Stimulated activated naive B cell treated with anti-CD40 and anti-IgM and Interleukin-4, amounts not matched to agents 10 μg/mL and 1 μg/mL and 100 μg/mL, for 72 hours (primary cell): ENCODE measurements around the gene ZNF613.
"Not testable (repeated sequence)": the region's sequence is repeated elsewhere in the genome, so short reads cannot be mapped to it uniquely, and the experiment has no call there.

Experiments used
- ATAC-seq, 2 donors: fragments of 150-1000 bp; cut with Tn5 transposase; replicated peaks; 2 replicates each; pipeline ENCODE4 v1.10.0; 2021; ENCODE audit warnings: moderate library complexity in 1 of 2
- DNase-seq: peaks from one replicate; pipeline ENCODE4 v3.0.0; 2021
- H3K27ac Mint-ChIP-seq: one replicate; pipeline ENCODE4 v1.8.0; 2022; ENCODE audit warnings: mild to moderate bottlenecking, mixed read lengths
- H3K27me3 Mint-ChIP-seq, 2 donors: one replicate each; pipeline ENCODE4 v1.8.0; 2022; ENCODE audit warnings: mixed read lengths in 2 of 2
- H3K36me3 Mint-ChIP-seq, 2 donors: one replicate each; pipeline ENCODE4 v1.8.0; 2022; ENCODE audit warnings: mixed read lengths in 2 of 2, mild to moderate bottlenecking in 1 of 2
- H3K4me1 Mint-ChIP-seq, 2 donors: one replicate each; pipeline ENCODE4 v1.8.0; 2022; ENCODE audit warnings: mixed read lengths in 2 of 2, mild to moderate bottlenecking in 1 of 2
- H3K4me3 Mint-ChIP-seq, 2 donors: one replicate each; pipeline ENCODE4 v1.8.0; 2022; ENCODE audit warnings: mild to moderate bottlenecking in 2 of 2, mixed read lengths in 2 of 2, moderate library complexity in 1 of 2
- H3K9me3 Mint-ChIP-seq, 2 donors: one replicate each; pipeline ENCODE4 v1.8.0; 2022; ENCODE audit warnings: mixed read lengths in 2 of 2, mild to moderate bottlenecking in 1 of 2

ZNF613 gene

GRCh38 chr19:51926784-51927741 lies at the start of gene ZNF613:
TSS of gene ZNF613 (plus strand) at chr19:51927472. CDS start at chr19:51936221, 8,749 bp downstream.
- H3K36me3 Mint-ChIP-seq, result peaks cover 40 to 58% of the 10 kb centered on the region in 2 donors
- peak; percentile 84 for DNase-seq
- H3K4me1 Mint-ChIP-seq, result peaks cover 14 to 21% of the 10 kb centered on the region in 2 donors

DNA sequence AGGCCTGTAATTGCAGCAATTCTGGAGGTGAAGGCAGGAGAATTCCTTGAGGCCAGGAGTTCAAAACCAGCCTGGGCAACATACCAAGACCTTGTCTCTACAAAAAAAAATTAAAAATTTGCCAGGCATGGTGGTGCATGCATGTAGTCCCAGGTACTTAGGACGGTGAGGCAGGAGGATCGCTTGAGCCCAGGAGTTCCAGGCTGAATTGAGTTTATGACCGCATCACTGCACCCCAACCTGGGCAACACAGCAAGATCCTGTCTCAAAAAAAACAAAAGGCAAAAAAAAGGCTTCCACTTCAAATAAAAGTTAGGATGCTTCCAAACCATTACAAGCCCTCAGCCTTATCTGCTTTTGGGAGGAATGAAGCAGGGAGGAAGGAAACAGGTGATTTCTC lies 44.8 kb upstream of the ZNF613 start:
- H3K9me3 Mint-ChIP-seq, result peaks cover 32 to 38% of the 10 kb centered on the region in 2 donors

More at GRCh38 chr19:51926784-51927741, at the start of gene ZNF613:
- peak; percentile 90 to 93 for ATAC-seq
- Mint-ChIP-seq H3K4me3 (peak within 1 kb of the TSS; percentile 94 to 100), H3K9me3 (peaks cover 27 to 39% of the 10 kb centered on the region in 2 donors), H3K27me3 (no peaks in the 10 kb centered on the region), H3K27ac (peak within 1 kb of the TSS; percentile 99)

GRCh38 chr19:51884713-51885112 lies 42.6 kb upstream of the ZNF613 start:
- no peak for DNase-seq
- ATAC-seq, result no peak
- no peak overlapping the region for H3K4me3 Mint-ChIP-seq
- H3K9me3 Mint-ChIP-seq, result peaks cover 29 to 41% of the 10 kb centered on the region in 2 donors
- peaks cover 0 to 19% of the 10 kb centered on the region in 2 donors for H3K4me1 Mint-ChIP-seq
- H3K36me3 Mint-ChIP-seq, result peaks cover 74 to 91% of the 10 kb centered on the region in 2 donors
- H3K27ac Mint-ChIP-seq, result no peak overlapping the region
- no peaks in the 10 kb centered on the region for H3K27me3 Mint-ChIP-seq

More for the DNA sequence above, 44.8 kb upstream of the ZNF613 start:
- Mint-ChIP-seq H3K27ac (no peak overlapping the region), H3K4me3 (no peak overlapping the region), H3K36me3 (peaks cover 73 to 91% of the 10 kb centered on the region in 2 donors), H3K27me3 (no peaks in the 10 kb centered on the region), H3K4me1 (peaks cover 0 to 10% of the 10 kb centered on the region in 2 donors)
- no peak for ATAC-seq
- no peak for DNase-seq

DNA sequence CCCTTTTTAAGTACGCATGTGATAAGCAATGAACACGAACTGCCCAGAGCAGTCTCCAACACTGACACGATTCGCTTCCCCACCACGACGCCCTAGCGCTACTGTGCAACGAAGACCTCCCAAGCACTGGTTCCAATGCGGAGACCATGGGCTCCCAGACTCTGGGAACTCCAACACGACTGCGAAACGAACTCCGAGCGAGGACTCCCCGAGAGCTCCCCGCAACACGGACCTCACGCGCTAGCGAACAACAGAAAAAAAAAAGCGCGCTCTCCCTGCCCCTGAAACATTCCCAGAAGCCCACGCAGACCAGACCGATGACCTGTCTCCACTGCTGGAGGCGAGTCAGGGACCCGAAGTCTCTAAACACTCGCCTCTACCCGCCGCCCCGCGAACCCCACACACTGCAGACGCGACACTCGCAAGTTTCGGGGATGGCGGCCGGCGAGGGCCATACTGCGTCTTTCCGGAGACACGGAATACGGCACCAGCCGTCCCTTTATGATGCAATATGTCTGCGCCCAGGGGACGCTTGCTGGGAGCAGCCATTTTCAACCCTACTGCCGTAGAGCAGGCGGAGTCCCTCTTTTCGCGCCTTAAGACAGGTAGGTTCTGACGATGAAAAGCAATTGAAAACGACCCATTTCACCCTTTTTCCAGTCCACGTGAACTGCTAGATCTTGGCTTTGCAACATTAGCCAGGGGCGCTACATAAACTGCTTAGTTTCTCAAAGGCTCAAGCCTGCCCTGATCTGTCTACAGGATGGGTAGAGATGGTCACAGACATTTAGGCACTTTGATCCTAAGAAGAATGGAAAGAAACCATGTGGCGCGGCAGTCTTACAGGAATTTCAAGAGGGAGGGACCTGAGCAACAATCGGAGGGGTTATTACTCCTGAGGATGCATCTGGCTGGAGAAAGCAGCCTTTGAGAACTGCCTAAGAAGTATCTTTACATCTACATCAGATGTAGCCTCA lies 39.5 kb upstream of the ZNF613 start, which contains the start of gene ZNF577:
ZNF577 (minus strand) TSS at position 430 of the 977 bp plus-strand sequence. CDS start 7,569 bp downstream, outside the sequence.
- peaks cover 0 to 19% of the 10 kb centered on the region in 2 donors for H3K4me1 Mint-ChIP-seq
- ATAC-seq (peak; percentile 91 to 96), DNase-seq (peak; percentile 70)
- H3K36me3 Mint-ChIP-seq, result peaks cover 69 to 89% of the 10 kb centered on the region in 2 donors
- H3K4me3 Mint-ChIP-seq, result peak within 1 kb of the TSS; percentile 93 to 96
- H3K9me3 Mint-ChIP-seq, result peaks cover 27 to 40% of the 10 kb centered on the region in 2 donors
- H3K27ac Mint-ChIP-seq, result peak within 1 kb of the TSS; percentile 90
- no peaks in the 10 kb centered on the region for H3K27me3 Mint-ChIP-seq

GRCh38 chr19:51889934-51890333 lies 37.3 kb upstream of the ZNF613 start:
- Mint-ChIP-seq H3K4me3 (no peak overlapping the region), H3K27ac (no peak overlapping the region), H3K4me1 (peaks cover 0 to 25% of the 10 kb centered on the region in 2 donors), H3K9me3 (peaks cover 33 to 42% of the 10 kb centered on the region in 2 donors), H3K36me3 (peaks cover 79 to 94% of the 10 kb centered on the region in 2 donors), H3K27me3 (no peaks in the 10 kb centered on the region)
- no peak for DNase-seq
- ATAC-seq, result no peak

DNA sequence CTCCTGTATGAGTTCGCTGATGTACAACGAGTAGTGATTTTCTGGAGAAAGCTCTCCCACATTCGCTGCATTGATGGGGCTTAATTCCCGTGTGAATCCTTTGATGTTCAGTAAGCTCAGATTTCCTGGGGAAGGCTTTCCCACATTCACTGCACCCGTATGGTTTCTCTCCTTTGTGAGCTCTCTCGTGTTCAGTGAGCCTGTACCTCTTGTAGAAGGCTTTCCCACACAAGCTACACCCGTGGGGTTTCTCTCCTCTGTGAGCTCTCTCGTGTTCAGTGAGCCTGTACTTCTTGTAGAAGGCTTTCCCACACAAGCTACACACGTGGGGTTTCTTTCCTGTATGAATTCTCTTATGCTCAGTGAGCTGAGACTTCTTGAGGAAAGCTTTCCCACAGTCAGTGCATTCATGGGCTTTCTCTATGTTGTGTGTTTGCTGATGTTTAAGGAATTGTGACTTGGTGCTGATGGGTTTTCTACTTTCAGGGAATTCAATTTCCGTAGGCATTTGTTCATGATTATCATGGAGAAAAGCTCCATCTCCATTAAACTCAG lies 36.0 kb upstream of the ZNF613 start:
- DNase-seq, result no peak
- H3K27ac Mint-ChIP-seq, result peak overlapping the region; percentile 76
- ATAC-seq, result no peak
- peaks cover 0 to 25% of the 10 kb centered on the region in 2 donors for H3K4me1 Mint-ChIP-seq
- peaks cover 82 to 96% of the 10 kb centered on the region in 2 donors for H3K36me3 Mint-ChIP-seq
- no peaks in the 10 kb centered on the region for H3K27me3 Mint-ChIP-seq
- no peak overlapping the region for H3K4me3 Mint-ChIP-seq
- peaks cover 37 to 49% of the 10 kb centered on the region in 2 donors for H3K9me3 Mint-ChIP-seq

- H3K27me3 Mint-ChIP-seq, result peaks cover 4 to 6% of the 10 kb centered on the region in 2 donors
- peaks cover 12 to 24% of the 10 kb centered on the region in 2 donors for H3K4me1 Mint-ChIP-seq
- no peak overlapping the region for H3K4me3 Mint-ChIP-seq
- ATAC-seq (no peak), DNase-seq (no peak)
- peaks cover 15 to 19% of the 10 kb centered on the region in 2 donors for H3K9me3 Mint-ChIP-seq
- peaks cover 59 to 85% of the 10 kb centered on the region in 2 donors for H3K36me3 Mint-ChIP-seq
- H3K27ac Mint-ChIP-seq, result no peak overlapping the region
Observed at GRCh38 chr19:51901860-51902259, 25.4 kb upstream of the ZNF613 start.

DNA sequence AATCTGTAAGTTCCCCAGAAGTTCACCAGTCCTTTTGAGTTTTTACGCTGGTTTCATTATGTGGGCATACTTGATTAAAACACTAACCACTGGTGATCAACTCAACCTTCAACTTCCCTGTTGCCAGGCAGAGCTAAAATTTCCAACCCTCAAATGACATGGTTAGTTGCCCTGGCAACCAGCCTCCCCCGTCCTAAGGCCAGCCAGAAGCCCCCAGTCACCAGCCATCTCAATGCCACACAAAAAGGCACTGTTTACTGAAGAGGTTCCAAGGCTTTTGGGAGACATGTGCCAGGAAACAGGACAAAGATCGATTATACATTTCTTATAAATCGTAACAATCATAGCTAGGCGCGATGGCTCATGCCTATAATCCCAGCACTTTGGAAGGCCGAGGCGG lies 24.1 kb upstream of the ZNF613 start:
- DNase-seq (no peak), ATAC-seq (no peak)
- Mint-ChIP-seq H3K4me3 (peak overlapping the region; percentile 95 to 99), H3K9me3 (peaks cover 24 to 28% of the 10 kb centered on the region in 2 donors), H3K27ac (peak overlapping the region; percentile 14), H3K36me3 (peaks cover 52 to 82% of the 10 kb centered on the region in 2 donors), H3K27me3 (peaks cover 13 to 17% of the 10 kb centered on the region in 2 donors), H3K4me1 (peaks cover 12 to 24% of the 10 kb centered on the region in 2 donors)

DNA sequence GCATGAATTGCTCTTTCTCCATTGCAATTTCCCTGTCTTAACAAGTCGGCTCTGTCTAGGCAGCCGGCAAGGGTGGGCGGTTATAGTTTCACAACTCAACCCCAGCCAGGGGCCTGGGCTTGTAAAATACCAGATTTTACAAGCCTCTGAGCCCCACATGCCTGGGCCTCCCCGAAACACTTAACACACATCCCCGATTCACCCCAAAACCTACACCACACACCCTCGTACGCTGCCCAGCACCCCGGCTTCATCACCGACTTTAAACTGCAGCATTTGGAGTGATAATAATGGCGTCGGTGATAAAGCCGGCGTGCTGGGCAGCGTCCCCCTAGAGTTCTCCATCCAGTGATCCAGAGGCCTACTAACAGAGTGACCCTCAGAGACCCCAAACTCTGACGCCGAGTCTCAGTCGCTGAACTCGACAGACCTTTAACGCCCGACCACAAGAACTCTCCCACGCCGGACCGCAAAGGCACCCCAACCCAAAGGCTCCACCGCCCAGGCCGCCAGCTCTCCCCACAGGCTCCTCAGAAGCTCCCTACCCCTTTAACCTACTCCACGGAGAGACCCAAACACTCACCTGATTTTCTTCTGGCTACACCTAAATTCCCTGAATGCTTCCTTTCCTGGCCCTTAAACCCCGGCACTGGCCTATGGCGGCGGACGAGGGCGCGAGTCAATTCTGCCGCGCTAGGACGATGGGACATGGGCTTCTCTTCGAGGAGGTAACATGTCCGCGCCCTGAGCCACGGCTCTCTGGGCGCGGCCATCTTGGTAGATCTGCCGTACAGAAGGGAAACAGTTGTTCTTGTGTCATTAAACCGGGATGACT lies 22.7 kb upstream of the ZNF613 start, which contains the start of gene ZNF649:
ZNF649 (minus strand) TSS at position 687 of the 835 bp plus-strand sequence. CDS start 4,910 bp downstream, outside the sequence.
- peak; percentile 77 for DNase-seq
- peaks cover 12 to 24% of the 10 kb centered on the region in 2 donors for H3K4me1 Mint-ChIP-seq
- H3K27ac Mint-ChIP-seq, result peak within 1 kb of the TSS; percentile 99
- peak; percentile 94 to 95 for ATAC-seq
- H3K27me3 Mint-ChIP-seq, result peaks cover 22 to 30% of the 10 kb centered on the region in 2 donors
- H3K36me3 Mint-ChIP-seq, result peaks cover 49 to 71% of the 10 kb centered on the region in 2 donors
- peak within 1 kb of the TSS; percentile 95 to 99 for H3K4me3 Mint-ChIP-seq
- peaks cover 31 to 34% of the 10 kb centered on the region in 2 donors for H3K9me3 Mint-ChIP-seq

DNA sequence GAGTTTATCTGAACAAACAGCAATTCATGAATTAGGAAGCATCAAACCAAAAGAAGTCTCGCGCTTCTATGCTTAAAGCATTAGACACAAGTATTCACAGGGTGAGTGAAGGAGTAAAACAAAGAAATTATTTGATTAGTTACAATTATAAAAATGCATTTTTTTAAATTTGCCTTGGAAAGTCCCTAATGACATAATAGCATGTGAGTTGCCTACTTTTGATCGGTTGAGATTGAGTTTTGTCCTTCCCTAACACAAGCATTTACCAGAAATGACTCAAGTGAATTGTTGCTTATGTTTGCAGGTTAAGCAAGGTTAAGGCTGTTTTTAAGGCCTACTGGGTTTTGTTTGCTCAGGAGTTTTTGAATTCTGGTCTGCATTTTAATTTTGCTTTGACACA lies 22.1 kb upstream of the ZNF613 start:
- H3K27ac Mint-ChIP-seq, result peak overlapping the region; percentile 99
- peaks cover 26 to 35% of the 10 kb centered on the region in 2 donors for H3K27me3 Mint-ChIP-seq
- ATAC-seq, result peak in 1 of 2 donors; percentile 8
- peaks cover 10 to 24% of the 10 kb centered on the region in 2 donors for H3K4me1 Mint-ChIP-seq
- peak overlapping the region; percentile 95 to 99 for H3K4me3 Mint-ChIP-seq
- H3K36me3 Mint-ChIP-seq, result peaks cover 46 to 68% of the 10 kb centered on the region in 2 donors
- H3K9me3 Mint-ChIP-seq, result peaks cover 35 to 37% of the 10 kb centered on the region in 2 donors
- no peak for DNase-seq

GRCh38 chr19:51905639-51906038 lies 21.6 kb upstream of the ZNF613 start:
- Mint-ChIP-seq H3K9me3 (peaks cover 35 to 37% of the 10 kb centered on the region in 2 donors), H3K36me3 (peaks cover 42 to 67% of the 10 kb centered on the region in 2 donors), H3K4me1 (peaks cover 9 to 24% of the 10 kb centered on the region in 2 donors), H3K27me3 (peaks cover 26 to 35% of the 10 kb centered on the region in 2 donors)
- not testable (repeated sequence) for H3K4me3 Mint-ChIP-seq, DNase-seq, ATAC-seq, H3K27ac Mint-ChIP-seq

- Mint-ChIP-seq H3K4me1 (peaks cover 9 to 24% of the 10 kb centered on the region in 2 donors), H3K27me3 (peaks cover 26 to 35% of the 10 kb centered on the region in 2 donors), H3K36me3 (peaks cover 38 to 65% of the 10 kb centered on the region in 2 donors), H3K9me3 (peaks cover 33 to 34% of the 10 kb centered on the region in 2 donors)
- H3K27ac Mint-ChIP-seq, ATAC-seq, DNase-seq, H3K4me3 Mint-ChIP-seq: not testable (repeated sequence)
Observed at GRCh38 chr19:51906108-51906507, 21.2 kb upstream of the ZNF613 start.
